Measurements from ENCODE around the gene AGR2.

Gene AGR2

DNA sequence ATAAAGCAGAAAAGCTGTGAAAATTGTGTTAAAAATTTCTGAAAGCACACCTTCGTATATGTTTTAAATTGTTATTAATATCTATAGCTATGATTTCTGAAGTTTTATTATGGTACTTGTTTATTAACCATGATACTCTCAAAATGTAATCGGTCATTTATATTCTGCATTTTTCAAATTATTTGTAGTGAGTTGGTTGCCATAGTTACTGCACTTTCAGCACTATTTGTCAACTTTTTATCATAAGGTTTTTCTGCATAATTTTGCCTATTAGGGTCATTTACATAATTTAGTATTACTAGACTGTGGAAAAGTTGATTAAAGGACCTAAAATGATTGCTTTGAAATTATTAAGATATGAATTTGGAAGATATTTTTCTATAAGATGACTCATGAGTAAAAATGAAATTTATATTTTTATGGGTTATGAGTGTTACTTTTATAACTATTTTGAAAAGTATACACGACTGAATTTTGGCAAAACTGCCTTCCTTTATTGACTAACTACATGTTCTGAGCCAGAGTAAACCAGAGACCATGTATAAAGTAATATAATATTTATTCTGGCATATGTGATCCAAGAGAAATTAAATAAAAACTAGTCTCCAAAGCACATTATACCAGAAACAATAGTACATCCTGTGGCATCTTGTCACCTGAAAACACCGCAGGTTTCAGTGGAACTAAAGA is 7.9 kb upstream of the AGR2 start:
- DNase-seq = no peak

DNA sequence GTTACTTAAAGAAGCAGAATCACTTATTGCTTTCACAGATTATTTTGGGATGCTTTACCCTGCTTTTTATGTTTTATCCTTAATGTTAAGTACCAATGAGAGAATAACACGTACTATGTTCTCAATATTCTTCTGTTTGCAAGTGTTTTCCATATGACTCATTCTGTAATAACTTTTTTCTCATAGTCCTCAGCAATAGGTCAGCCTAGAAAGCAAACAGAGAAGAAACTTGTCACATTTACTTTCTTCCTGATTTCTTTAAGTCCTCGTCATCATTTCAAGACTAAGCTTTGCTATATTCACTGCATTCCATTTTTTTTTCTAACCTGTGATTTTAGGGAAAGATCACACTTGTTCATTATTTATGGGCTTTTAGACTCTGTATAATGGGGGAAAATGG is 6.8 kb upstream of the AGR2 start:
- no peak for DNase-seq

DNA sequence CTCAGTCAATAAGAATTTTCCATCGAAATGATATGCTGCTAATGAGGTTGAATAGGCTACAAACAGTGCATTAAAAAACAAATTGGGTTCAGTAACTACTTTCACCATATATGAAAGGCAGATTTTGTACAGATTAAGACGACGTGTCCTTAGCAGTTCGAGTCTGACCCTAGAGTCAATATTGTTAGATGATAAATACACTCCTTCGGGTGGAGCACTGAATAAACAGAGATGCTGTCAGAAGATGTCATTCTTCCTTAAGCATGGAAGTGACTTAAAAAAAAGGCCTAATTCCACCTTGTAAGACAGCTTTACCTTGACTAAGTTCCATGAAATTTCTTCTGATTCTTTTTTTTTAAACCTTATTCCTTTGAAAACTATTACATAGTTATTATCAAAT is 5.8 kb upstream of the AGR2 start:
- DNase-seq = no peak

DNA sequence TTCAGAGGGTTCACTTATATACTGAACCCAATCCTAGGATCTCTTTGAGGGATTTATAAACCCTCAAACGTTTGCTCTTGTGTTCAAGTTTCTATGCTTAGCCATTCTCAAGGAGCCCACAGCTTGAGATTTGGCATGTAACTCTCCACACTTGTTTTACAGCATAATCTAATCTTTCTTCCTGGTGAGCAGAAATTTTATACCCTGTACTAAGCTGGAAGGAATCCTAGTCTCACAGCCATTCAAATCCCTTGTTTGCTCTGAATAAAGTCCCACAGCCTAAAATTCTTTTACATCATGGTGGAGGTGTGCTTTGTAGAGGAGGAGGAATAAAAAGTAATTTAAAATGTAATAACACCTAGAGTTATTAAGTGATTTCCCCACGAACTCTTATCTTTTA is 5.3 kb upstream of the AGR2 start:
- no peak for DNase-seq

DNA sequence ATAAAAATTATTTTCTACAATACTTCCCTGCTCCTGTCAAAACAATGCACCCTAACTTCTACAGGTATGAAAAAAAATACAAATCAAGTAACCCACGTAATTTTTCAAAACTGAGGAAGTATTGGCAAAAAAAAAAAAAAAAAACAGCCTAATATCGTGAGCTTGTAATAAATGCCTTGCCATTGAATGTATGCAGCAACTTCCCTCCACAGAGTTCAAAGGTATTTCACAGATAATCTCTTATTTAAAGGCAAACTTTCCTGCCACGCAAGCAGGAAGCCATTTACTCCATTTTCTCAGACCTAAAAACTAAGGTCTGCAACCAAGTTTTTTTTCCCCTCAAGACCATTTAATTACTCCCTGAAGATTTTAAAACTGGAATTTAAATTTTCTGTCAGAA is 642 bp upstream of the AGR2 start:
- no peak for DNase-seq

DNA sequence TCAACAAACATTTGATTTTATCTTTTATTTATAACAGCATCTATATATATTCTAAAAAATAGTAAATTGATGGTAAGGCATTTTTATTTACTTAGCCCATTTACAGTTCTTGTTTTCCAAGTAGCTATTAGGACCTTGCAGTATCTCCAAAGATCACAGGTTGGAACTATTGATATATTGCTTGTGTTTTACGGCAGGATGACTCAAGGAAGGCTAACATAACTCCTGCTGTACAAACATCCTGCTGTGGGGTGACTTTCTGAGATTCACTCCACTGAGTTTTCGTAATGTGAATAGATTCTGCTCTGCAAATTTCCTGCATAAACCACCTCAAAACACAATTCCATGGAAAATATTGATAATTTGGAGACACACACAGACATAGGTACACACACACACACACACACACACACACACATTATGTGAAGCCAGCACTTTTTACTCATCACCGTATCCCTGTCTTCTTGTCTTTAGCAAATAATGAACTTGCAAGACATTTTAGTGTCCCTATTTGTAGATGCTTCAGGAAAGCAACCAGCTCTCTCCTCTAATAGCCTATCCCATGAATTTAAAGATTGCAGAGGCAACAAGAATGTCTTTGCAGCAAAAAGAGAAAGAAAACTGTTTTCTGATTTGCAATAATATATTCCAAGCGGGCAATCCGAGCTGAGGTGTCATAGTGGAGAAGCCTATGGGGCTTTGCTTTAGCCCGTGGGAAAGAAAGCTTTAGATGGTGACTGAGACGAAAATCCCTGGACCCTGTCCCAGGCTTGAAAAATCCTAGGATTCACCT is 722 bp downstream of the AGR2 start:
- DNase-seq = no peak

DNA sequence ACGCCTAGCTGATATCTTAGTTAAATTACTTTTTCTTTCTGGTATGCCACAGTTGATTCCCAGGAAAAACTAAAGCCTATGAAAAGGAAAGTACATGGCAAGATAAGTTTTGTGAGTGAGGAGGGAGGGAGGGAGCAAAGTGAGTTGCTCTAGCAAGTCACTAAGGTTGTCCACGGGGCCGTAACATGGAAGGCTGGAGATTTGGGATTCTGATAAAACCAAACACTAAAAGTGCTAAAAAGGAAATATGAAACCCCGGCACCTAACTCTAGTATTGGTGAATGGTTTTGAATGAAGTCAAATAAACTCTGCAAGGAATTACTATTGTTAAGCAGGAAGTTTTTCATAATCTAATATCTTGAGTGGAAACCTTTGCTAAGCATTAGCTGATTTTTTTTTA is 1.7 kb downstream of the AGR2 start:
- no peak for DNase-seq

DNA sequence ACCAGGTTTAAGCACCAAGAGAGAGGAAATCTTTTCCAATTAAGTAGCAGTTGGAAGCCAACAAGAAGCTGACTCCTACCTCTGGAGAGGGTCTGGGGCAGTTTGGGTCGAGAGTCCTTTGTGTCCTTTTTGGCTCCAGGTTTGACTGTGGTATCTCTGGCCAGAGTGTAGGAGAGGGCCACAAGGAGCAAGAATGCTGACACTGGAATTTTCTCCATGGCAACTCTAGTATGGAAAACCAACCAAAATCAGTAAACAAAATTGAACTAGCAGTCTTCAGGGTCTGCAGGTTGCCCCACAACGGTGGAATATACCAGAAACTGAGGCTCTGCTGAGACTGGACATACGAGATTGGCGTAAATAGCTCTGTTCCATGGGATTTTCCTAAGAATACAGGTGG is 3.2 kb downstream of the AGR2 start:
- DNase-seq = no peak

DNA sequence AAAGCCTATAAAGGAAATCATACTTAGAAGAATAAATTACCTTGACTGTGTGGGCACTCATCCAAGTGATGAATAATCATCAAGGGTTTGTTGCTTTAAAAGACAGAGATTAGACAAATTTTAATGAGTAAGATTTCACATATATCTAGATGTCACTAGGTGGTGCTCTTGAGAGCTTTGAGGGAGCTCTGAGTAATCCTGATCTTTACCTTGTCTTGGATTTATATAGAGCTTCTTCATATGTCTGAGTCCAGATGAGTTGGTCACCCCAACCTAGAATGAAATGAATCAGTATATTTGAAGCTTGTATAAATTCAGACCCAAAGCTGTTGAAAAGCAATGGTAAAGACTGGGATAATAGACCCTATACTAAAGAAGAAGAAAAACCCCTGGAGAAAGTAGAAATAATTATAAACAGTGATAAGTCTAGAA is 3.7 kb downstream of the AGR2 start:
- DNase-seq = peak; percentile 67

DNA sequence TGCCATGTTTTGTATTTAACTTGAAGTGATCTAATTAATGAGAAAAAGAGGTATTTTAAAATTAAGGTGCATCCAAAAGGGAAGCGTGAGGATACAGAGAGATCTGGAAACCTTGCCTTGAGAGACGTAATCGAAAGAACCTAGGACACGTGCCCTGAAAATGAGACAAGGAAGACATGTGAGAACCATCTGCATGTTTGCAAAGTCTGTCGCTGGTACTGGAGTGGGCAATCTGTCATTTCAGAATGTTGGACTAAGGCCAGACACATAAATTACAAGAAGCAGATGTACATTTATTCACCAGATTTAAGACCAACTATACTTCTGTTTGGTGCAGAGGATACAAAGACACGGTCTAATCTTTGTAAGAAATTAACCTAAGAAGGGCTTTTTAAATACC is 9.2 kb downstream of the AGR2 start:
- DNase-seq = peak; percentile 99

DNA sequence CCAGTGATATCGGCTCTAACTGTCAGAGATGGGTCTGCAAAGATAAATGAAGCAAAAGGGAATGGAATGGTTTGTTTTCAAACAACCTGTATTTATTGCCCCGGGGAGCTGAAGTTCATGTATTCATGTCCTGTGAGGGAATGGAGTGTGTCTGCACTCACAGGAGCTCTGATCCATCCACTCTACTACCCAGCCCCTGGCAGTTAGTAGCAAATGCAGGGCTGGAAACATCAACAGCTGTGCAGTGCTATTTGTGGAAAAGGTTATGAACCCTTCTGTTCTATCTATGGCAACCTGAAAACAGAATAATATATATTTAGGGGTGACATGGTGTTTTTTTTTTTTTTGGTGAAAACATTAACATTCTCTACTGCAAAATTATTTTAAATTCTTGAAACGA is 9.8 kb downstream of the AGR2 start:
- peak; percentile 77 for DNase-seq

DNA sequence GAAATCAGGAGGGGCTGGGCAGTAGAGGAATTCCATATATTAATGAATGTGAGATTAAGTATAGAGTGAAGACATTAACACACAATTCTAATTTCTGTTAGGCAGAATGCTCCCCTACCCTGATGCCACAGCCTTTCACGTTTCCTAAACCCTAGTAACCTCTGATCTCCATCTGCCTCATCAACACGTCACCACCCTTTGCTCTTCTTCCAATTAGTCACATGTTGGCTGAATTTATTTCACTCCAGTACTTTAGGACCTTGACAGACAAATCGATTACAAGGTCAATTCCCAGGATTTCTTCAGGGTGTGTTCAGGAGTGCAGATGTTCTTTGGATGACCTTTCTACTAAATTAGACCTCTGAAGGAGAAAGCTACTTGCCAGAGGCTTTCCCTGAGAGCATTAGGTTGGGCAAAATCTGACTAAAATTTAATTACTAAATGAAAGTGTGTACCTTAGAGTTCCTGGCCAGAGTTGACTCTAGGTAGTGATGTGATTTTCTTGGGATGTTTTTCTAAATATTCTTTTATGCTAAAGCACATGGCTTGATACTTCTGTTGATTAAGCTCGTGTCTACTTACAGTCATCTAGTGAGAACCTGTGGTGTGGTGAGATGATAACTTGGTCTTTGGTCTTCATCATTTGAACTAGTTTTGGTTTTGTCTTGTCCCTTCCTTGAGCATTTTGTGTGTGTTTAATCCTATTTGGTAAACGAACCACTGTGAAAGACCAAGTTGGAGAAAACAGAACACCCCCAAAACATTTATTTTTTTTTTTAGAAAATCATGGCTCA is 12.7 kb downstream of the AGR2 start:
- peak; percentile 54 for DNase-seq

DNA sequence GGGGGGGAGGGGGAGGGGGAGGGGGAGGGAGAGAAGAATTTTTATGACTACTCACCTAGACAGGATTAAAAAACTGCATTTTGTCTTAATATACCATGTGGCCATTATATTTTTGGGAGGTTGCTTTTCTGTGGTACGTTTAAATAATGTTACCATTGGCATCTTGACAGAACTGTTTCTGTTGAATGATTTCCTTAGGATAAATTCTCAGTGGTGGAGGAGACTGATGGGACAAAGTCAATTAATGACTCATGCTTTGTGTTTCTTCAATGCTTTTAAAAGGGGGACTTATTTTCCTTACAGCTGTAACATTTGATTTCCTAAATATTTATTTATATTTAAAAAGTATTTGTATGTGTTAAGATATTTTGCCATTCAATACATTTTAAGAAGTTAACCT is 13.7 kb downstream of the AGR2 start:
- no peak for DNase-seq

DNA sequence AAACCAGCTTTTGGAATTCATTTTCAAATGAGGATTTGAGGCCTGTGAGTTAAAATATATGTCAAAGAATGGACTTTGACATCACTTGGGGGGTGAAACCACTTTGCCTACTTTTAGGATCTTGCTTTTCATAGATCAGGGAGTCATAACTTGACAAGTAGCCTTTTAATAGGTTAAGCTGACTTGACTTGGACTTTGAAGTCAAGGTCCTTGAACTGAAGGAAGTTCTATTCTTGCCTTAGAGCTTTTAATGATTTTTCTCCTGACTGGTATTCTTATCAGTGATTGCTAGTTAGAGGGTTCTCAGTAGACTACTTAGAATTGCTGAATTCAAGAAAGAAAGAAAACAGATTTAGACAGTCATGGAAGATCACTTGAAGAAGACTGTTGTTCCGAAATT is 17.7 kb downstream of the AGR2 start:
- DNase-seq = no peak

DNA sequence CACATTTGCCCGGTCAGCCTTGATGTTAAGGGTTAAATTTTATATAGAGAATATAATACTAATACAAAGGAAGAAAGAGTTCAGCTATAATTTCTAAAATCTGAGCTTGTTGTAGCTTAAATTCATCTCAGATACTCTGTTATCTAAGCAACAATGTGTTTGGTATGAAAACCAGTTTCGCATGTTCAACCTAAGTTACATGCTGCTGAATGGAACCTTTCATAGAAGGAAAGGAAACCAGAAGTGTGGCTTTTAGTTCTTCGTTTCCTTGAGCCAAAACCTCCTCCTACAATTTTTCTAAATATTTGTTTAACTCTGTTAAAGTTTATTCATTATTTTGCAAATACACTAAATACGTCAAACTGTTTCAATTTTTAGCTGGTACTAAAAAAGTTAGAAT is 18.5 kb downstream of the AGR2 start:
- DNase-seq = no peak

DNA sequence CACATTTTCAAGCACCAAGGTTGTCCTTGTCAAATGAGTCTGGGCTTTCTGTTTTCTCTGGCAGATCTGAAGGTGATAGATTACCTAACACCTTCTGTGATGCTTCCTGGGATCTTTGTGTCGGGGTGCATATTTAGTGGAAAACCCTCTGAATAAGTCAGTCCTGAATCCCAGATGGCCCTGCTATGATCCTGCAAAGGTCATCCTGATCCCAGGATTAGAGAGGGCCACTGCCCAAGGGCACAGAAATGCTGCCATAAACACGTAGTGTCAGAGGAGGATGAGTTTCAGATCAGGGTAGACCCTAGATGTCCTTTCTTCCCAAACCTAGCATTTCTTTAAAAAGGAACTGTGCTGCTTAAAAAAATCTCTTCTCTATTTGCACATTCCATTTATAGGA is 19.0 kb downstream of the AGR2 start:
- no peak for DNase-seq

DNA sequence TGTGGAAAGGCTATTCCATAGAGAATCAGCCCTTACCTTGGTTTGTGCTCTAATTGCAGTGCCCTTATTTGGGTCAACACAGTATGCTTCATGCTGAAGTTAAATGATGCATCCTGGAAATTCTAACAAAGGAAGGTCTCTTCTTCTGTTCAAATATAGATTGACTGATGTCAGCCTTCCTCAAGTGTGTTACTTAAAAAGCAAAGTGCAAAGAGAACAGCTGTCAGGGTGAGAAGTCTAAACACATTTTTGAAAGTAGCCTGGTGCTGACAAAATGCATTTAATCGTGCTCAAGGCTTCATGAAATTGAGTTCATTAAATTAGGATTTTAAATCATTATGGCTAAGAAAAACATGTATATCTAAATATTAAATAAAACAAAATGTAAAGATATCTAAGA is 19.5 kb downstream of the AGR2 start:
- DNase-seq = peak; percentile 42

DNA sequence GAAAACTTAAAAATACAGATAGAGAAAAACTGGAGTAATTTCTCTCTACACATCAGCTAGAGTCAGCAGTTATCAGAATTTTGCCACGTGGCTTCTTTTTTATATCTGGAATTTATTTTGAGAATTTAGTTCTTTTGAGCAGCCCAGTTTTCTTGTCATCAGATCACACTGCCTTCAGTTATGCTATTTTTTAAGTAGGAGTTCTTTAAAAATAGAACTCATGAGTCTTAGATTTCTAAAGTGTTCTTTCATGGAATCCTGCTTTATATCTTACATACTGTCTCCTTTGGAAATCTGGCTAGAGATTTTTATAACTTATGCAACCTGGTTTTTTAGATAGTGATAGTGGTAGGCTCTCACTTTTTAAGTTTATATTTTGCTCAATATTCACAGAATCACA is 24.2 kb downstream of the AGR2 start:
- no peak for DNase-seq

DNA sequence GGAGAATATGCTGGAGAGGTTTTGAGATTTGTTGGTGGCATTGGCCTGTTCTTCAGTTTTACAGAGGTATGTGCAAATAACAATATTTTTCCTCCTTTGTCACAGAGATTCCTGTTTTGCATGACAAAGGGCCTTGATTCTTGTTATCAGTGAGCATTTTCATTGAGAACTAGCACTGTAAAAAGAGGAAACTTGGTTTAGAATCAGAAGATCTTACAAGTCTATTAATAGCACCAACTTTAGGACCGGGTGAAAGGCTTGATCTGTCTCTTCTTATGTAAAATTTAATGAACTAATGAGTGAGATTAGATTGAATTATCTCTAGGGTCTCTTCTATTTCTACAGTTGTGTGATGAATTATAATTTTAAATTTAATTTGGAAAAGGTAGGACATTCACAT is 25.7 kb downstream of the AGR2 start:
- no peak for DNase-seq

DNA sequence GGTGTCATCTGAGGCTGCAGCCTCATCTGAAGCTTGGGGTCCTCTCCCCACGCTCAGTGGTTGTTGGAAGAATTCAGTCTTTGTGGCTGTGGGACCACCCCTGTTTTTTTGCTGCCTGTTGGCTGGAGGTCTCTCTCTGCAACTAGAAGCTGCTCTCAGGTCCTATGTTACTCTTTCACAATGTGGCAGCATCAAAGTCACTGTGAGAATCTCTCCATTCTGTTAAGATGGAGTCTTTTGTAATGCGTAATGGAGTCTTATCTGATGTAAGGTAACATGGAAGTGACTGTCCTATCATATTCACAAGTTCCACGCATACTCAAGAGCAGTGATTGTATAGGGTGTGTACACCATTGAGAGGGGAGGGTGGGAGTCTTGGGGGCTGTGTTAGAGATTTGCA is 26.3 kb downstream of the AGR2 start:
- DNase-seq = no peak

DNA sequence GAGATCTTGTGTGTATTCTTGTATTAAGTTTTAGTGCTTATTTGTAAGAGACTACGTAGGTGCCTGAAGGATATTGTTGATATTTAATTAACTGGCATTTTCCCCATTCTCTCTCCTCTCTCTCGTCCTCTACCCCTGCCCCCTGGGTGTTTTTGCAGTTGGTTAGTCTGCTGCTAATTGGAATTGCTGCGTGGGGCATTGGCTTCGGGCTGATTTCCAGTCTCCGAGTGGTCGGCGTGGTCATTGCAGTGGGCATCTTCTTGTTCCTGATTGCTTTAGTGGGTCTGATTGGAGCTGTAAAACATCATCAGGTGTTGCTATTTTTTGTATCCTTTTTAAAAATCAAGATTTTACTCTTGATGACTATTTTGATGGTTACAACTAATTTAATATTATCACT is 28.7 kb downstream of the AGR2 start:
- DNase-seq = no peak

DNA sequence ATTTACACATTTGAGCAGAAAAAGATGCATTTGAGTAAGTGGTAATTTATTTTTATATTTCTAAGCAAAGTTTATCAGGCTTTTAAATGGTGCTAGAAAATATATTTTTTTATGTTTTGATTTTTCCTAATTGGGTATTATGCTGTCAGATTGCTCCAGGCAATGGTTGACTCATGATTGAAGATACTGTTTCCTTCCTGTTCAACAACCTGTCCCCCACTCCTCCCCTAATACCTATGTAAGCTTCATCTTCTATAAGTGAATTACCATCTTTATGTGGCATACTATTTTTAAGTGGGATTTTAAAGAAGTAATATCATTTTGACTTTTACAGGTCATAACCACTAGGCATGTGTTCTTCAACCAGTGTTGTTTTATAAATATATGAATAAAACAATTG is 29.8 kb downstream of the AGR2 start:
- no peak for DNase-seq

DNA sequence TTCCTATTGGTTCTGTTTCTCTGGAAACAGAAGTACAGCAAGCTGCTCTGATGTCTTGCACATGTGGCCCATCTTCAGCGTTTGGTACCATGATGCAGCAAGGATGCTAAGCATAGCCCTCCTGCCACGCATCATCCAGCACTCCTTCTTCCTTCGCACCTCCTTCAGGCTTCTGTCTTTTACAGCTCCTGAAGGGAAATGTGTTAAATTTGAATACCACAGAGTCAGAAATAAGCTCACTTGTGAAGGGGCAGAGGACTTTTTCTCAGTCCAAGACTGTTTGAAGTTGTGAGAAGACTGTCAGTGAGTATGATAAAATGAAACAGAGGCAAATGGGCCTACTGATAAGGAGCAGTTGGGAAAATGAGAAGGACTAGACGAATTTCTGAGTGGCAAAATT is 30.5 kb downstream of the AGR2 start:
- no peak for DNase-seq

DNA sequence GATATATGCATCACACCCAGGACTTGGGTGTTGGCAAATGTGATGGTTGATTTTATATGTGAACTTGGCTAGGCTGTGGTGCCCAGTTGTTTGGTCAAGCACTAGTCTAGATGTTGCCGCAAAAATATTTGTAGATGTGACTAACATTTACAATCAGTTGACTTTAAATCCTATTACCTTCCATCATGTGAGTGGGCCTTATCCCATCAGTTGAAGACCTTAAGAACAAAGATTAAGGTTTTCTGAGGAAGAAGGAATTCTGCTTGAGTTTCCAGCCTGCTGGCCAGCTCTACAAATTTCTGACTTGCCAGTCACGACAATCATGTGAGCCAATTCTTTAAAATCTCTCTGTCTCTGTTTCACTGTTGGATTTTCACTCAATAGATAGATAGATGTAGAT is 30.9 kb downstream of the AGR2 start:
- DNase-seq = no peak

All from NCI-H2171 treated with DMSO at 0.1 percent for 48 hours (cell line).